Activated naive CD4-positive, alpha-beta T cell treated with anti-CD3 and anti-CD28 coated beads, Interleukin-2, amount 50 U/mL, for 72 hours (primary cell): Measurements from ENCODE around the gene CALY. TPM values are rescaled to one million over a fixed set of nuclear protein-coding genes. Genes with fewer than 3 reads are reported as not detected.
A peak's percentile ranks its signal among the peaks of the same experiment; 100 is the strongest.

Experiments
- ATAC-seq, 2 donors: fragments of 150-1000 bp; cut with Tn5 transposase; 2 replicates each; pipeline ENCODE4 v1.10.0; 2021; ENCODE audit warnings: mild to moderate bottlenecking in 2 of 2, moderate library complexity in 2 of 2
- DNase-seq, 2 donors: peaks; one replicate each; pipeline ENCODE4 v3.0.0; 2021 to 2022; ENCODE audit warnings: low spot score in 2 of 2
- H3K27ac Mint-ChIP-seq, 2 donors: one replicate each; pipeline ENCODE4 v1.8.0; 2022; ENCODE audit warnings: mild to moderate bottlenecking in 2 of 2, mixed read lengths in 2 of 2
- H3K36me3 Mint-ChIP-seq, 2 donors: one replicate each; pipeline ENCODE4 v1.8.0; 2022; ENCODE audit warnings: mixed read lengths in 2 of 2
- H3K9me3 Mint-ChIP-seq, 2 donors: one replicate each; pipeline ENCODE4 v1.8.0; 2022; ENCODE audit warnings: mixed read lengths in 2 of 2
- total RNA-seq, 2 donors: library from RNA; stranded (reverse); gene quantifications; one replicate each; pipeline ENCODE4 v1.2.3, GENCODE V29; 2022

Gene CALY
- total RNA-seq, 2 donors from 2014 or later = not detected

DNA sequence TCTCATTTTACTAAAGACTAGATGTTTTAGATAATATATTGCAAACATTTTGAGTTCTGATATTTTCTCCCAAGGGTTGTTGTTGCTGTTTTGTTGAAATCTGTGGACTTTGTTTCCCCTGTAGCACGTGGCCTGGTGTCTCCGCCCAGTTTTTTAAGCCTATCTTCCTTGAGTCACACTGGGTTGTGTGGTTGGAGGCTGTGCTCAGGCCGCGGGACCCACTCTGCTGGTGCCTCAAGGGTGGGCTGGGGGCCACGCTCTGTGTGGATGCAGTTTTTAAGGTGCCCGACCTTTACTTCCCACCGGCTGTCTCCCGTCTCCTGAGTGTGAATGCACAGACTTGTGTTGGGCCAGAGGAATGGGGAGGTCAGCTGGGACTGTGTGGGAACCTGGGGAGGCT, 6.2 kb upstream of the CALY start:
- H3K27ac Mint-ChIP-seq = no peak overlapping the region
- no peaks in the 10 kb centered on the region for H3K36me3 Mint-ChIP-seq
- no peaks in the 10 kb centered on the region for H3K9me3 Mint-ChIP-seq
- no peak for DNase-seq
- ATAC-seq = no peak

DNA sequence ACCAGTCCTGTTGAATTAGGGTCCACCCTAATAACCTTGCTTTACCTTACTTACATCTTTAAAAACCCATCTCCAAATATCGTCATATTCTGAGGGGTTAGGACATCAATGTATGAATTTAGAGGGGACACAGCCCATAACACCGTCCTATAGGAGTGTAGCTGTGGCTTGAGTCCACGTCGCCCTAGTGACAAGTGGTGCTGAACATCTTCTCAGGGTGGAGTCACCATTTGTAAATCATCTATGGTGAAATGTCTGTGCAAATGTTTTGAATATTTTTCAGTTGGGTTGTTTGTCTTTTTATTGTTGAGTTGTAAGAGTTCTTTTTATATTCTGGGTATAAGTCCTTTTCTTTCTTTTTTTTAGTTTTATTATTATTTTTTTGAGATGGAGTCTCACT, 5.3 kb upstream of the CALY start:
- DNase-seq (no peak), ATAC-seq (no peak)
- Mint-ChIP-seq H3K9me3 (no peaks in the 10 kb centered on the region), H3K27ac (no peak overlapping the region), H3K36me3 (no peaks in the 10 kb centered on the region)

DNA sequence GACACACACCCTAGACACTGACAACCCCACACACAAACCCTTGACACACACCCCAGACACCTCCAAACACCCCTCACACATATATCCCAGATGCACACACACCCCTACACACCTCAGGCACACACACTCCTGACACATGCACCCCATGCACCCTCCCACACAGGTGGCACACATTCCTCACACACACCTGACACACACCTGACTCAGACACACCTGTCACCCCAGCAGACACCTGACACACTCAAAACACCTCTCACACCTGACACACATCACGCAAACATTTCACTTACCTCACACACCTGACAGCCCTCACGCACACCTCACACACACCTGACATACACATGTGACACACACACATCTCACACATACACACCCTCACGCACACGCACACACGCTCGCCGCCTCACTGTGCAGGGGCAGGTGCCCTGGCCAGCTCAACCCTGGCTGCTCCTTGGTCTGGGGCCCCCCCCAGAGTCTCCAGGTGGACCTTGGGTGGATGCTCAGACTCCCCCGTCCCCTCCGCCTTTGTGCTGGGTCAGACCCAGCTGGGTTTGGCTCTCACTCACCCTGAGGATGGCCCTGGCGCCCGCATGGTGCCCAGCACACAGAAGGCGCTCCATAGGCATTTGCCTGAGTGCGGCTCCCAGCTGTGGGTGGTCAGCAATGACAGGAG, 3.1 kb upstream of the CALY start:
- no peak for ATAC-seq
- no peak for DNase-seq
- no peaks in the 10 kb centered on the region for H3K36me3 Mint-ChIP-seq

DNA sequence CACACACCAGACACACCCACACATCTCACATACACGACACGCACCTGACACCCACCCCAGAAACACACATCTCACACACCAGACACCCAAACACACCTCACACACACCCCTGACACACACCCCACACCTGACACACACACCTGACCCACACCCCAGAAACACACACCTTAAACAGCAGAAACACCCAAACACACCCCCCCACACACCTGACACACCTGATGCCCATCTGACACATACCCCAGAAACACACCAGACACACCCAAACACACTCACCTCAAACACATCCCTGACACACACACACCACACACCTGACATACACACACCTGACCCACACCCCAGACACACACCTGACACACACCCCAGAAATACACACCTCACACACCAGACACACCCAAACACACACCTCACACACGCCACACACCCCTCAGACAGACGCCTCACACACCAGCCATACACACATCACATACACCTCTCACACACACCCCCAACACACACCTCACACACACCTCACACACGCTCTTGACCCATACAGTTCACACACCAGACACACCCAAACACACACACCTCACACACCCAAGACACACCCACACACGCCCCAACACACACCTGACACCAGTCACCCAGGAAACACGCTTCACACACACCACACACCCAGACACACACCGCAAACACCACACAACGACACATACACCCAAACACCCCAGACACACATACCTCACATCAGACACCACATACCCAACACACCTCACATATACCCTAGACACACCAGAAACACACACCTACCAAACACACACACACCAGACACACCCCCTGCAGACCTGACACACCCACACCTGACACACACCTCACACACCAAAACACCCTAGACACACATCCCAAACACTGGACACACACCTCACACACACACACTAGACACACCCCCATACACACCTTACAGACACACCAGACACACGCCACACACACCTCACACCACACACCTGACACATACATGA, 1.7 kb upstream of the CALY start:
- Mint-ChIP-seq H3K27ac (no peak overlapping the region), H3K36me3 (no peaks in the 10 kb centered on the region), H3K9me3 (no peaks in the 10 kb centered on the region)
- DNase-seq = no peak
- no peak for ATAC-seq

More for the DNA sequence above, 3.1 kb upstream of the CALY start:
- no peak overlapping the region for H3K27ac Mint-ChIP-seq
- H3K9me3 Mint-ChIP-seq = no peaks in the 10 kb centered on the region

DNA sequence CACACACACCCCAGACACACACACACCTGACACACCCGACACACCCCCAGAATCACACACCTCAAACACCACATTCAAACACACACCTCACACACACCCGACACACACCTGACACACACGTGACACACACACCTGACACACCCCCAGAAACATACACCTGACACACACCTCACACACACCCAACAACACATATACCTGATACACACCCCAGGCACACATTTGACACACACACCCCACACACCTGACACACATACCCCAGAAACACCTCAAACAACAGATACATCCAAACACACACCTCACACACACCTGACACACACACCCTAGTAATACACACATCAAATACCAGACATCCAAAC, 652 bp upstream of the CALY start:
- Mint-ChIP-seq H3K36me3 (no peaks in the 10 kb centered on the region), H3K27ac (no peak overlapping the region), H3K9me3 (no peaks in the 10 kb centered on the region)
- DNase-seq (no peak), ATAC-seq (no peak)

DNA sequence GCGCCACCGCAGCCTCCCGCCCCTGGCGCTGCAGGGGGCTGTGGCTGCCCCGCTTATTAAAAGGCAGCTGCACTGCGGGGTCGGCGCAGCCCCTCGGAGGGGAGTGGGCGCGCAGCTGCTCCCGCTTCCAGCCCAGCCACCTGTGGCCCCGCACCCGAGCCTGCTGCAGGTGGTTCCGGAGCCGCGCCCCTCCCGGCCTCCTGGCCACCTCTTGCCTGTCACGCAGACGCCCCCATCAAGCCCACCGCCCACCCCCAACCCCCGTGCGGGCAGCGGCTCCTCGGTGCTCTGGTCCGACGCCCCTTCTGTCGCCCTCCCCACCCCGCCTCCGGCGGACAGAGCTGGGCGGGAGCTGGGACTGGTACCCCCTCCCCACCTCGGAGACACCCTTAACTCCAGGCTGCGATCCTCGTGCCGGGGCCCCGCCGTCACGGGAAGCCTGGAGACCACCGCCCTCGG, 549 bp downstream of the CALY start:
- ATAC-seq = no peak
- DNase-seq = no peak
- H3K36me3 Mint-ChIP-seq = no peaks in the 10 kb centered on the region
- no peak overlapping the region for H3K27ac Mint-ChIP-seq
- H3K9me3 Mint-ChIP-seq = no peaks in the 10 kb centered on the region

DNA sequence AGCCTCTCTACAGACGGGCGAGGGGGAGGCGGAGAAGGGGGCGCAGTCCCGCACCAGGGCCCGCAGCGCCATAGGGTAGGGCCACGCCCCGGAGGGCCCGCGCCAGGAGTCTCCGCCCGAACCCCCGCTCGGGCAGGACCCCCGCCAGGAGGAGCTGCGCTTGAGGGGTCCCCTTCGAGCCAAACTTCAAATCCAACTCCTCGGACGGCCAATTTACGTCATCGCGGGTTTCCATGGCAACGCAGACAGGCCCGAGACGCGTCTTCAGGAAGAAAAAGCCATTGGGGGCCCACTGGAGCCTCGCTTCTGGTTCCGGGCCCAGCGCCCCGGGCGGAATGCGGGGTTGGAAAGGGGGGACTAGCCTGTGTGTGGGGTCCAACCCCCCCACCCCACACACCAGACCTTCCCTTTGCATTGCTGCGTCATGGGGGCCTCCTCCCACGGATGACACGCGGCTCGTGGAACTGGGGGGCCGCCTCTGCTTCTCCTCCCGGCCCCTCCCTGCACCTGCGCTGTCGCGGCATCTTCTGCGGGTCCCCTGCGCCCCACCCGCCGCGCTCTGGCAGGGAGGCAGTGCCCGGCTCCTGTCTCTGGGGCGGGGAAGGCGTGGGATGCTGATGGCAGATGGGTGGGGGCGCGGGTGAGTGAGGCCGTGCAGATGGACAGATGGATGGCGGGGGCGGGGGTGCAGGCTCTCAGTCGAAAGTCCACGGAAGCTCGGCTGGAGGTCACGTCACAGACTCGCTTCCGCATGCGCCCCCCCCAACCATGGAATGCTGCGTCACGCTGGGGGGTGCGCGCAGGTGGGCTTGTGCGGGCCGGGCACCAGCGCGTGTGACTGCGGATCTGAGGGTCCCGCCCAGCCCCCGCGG, 1.2 kb downstream of the CALY start:
- H3K9me3 Mint-ChIP-seq = no peaks in the 10 kb centered on the region
- no peaks in the 10 kb centered on the region for H3K36me3 Mint-ChIP-seq
- no peak overlapping the region for H3K27ac Mint-ChIP-seq
- ATAC-seq (peak; percentile 36 to 59), DNase-seq (peak in 1 of 2 donors; percentile 63)

DNA sequence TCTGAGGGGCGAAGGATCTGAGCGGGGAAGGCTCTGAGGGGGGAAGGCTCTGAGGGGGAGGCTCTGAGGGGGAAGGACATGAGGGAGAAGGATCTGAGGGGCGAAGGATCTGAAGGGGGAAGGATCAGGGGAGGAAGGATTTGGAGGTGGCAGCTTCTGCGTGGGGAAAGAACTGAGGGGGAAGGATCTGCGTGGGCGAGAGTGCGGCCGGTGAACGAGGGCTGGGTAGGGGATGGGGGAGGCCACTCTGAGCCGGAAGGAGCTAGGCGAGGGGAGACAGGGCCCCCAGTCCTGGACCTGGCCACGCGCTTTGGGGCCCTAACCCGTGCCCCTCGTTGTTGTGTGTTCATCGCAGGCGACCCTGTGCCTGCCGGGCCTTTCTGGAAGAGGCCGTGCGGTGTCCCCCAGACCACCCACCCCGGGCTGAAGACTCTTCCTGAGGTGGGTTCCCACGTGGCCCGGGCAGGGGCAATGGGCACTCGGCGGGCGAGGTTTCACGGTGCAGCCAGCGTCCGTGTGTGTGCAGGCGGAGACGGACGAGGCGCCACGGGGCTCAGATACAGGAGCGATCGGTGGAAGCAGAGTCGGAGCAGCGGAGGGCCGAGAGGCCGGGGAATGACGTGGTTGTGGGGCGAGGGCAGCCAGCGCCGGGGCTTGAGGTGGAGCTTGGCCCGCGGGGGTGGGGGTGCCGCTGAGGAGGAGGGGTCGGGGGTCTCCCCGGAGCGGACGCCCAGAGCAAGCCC, 2.0 kb downstream of the CALY start:
- Mint-ChIP-seq H3K9me3 (no peaks in the 10 kb centered on the region), H3K27ac (no peak overlapping the region), H3K36me3 (no peaks in the 10 kb centered on the region)
- ATAC-seq (peak; percentile 13 to 40), DNase-seq (no peak)

- Mint-ChIP-seq H3K9me3 (no peaks in the 10 kb centered on the region), H3K36me3 (no peaks in the 10 kb centered on the region), H3K27ac (no peak overlapping the region)
- ATAC-seq (no peak), DNase-seq (no peak)
Observed at GRCh38 chr10:133332936-133333699, 3.6 kb downstream of the CALY start.

GRCh38 chr10:133329491-133330202, 7.0 kb downstream of the CALY start:
- H3K9me3 Mint-ChIP-seq = no peaks in the 10 kb centered on the region
- peak; percentile 92 to 95 for ATAC-seq
- H3K36me3 Mint-ChIP-seq = no peaks in the 10 kb centered on the region
- DNase-seq = peak; percentile 81 to 91
- H3K27ac Mint-ChIP-seq = no peak overlapping the region

- no peaks in the 10 kb centered on the region for H3K9me3 Mint-ChIP-seq
- no peak for DNase-seq
- ATAC-seq = no peak
- no peak overlapping the region for H3K27ac Mint-ChIP-seq
- H3K36me3 Mint-ChIP-seq = no peaks in the 10 kb centered on the region
Observed at GRCh38 chr10:133328358-133329343, 8.0 kb downstream of the CALY start.

DNA sequence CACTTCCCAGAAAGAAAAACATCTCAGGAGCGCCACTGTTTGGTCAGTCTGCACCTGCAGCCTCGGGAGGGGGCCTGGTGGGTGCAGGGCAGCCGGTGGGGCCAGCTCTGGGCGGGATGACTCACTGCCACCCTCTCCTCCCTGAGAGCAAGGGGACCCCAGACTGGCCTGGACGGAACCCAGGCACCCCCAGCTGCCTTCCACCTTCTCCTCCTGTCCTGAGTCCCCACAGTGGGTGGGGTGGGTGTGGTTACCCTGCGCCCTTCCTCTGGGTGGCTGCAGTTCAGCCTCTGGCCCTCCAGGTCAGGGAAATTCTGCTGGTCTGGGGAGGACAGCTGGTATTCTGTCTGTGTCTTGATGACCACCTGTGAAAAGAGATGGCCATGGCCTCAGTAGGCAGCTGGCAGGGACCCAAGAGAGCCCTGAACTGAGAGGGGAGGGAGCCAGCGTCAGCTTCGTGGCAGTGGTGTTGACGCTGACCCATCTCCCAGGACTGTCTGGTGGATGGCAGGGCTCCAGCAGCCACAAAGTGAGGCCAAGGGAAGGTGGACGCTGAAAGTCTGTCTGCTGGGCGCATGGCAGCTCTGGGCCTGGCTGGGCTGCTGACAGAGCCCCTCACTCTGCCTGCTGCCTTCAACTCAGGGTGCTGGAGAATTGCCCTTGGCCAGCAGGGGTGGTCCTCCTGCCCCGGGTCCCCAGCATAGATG, 8.9 kb downstream of the CALY start:
- H3K9me3 Mint-ChIP-seq = no peaks in the 10 kb centered on the region
- no peaks in the 10 kb centered on the region for H3K36me3 Mint-ChIP-seq
- DNase-seq (no peak), ATAC-seq (no peak)
- H3K27ac Mint-ChIP-seq = no peak overlapping the region

DNA sequence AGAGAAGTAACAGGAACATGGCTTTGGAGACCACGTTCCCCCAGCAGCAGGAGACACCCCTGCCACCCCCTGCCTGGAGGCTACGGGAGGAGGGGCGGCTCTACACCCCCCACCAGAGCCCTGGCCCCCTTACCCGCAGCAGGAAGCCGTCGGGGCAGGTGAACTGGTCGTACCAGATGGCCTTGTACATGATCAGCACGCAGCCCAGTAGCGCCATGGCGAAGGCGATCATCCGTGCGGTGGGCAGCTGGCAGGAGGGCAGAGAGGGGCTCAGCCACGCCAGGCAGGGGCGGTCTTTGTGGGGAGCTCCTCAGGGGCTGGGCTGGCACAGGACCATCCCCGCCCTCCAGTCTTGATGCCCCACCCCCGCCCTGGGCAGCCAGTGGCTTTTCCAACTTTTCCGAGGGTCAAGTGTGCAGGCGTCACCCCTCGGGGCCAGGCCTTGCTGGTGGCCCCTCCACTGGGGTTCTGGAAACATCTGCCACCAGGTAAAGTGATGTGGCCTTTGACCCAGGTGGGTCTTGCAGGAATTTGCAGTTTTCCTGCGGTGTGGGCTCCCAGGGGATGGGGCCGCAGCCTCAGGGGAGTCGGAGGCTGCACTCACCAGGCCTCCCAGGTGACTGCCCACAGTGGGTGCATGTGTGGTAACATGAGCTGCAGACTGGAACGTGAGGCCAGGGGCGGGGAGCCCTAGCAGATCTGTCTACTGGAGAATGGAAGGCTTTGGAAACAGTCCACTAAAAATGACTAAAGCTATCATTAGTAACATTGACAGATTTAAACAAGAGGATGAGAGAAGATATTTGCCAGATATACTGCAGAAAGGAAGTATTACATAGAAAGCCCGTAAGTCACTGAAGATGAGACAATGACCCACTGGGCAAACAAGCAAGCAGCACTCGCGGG, 9.7 kb downstream of the CALY start:
- no peak for DNase-seq
- no peak overlapping the region for H3K27ac Mint-ChIP-seq
- H3K36me3 Mint-ChIP-seq = no peaks in the 10 kb centered on the region
- H3K9me3 Mint-ChIP-seq = no peaks in the 10 kb centered on the region
- ATAC-seq = no peak
